ENCODE results near the gene FRZB.

FRZB gene

GRCh38 chr2:182862091-182862490 lies 4.3 kb downstream of the FRZB start:
- H3K4me1 ChIP-seq = peaks cover 0 to 46% (median 16%) of the 10 kb centered on the region in 4 donors
- intact Hi-C loops (cut with DNase I; ENCODE audit: low total_unique reads) = no loop called here
- no peaks in the 10 kb centered on the region for H3K9me3 ChIP-seq
- no peaks in the 10 kb centered on the region for H3K36me3 ChIP-seq
- H3K27me3 ChIP-seq = no peaks in the 10 kb centered on the region
- H3K4me3 ChIP-seq = peak overlapping the region in 1 of 2 donors; percentile 2
- peak overlapping the region; percentile 51 to 85 for H3K27ac ChIP-seq
- TF ChIP-seq CTCF (IDR thresholded peaks at IDR 0.05) = no peak
- DNase-seq = peak in 1 of 2 donors; percentile 78

GRCh38 chr2:182860858-182861257 lies 5.6 kb downstream of the FRZB start:
- Histone ChIP-seq H3K36me3 (no peaks in the 10 kb centered on the region), H3K4me3 (no peak overlapping the region), H3K4me1 (peaks cover 0 to 46% (median 11%) of the 10 kb centered on the region in 4 donors), H3K27me3 (no peaks in the 10 kb centered on the region), H3K9me3 (no peaks in the 10 kb centered on the region), H3K27ac (peak overlapping the region; percentile 51 to 85)
- intact Hi-C loops (cut with DNase I; ENCODE audit: low total_unique reads) = no loop called here
- DNase-seq = no peak
- TF ChIP-seq CTCF (IDR thresholded peaks at IDR 0.05) = no peak

- H3K9me3 ChIP-seq = no peaks in the 10 kb centered on the region
- intact Hi-C loops (cut with DNase I; ENCODE audit: low total_unique reads) = no loop called here
- H3K27ac ChIP-seq = no peak overlapping the region
- DNase-seq = no peak
- H3K4me3 ChIP-seq = no peak overlapping the region
- no peaks in the 10 kb centered on the region for H3K27me3 ChIP-seq
- H3K4me1 ChIP-seq = peaks cover 0 to 50% (median 11%) of the 10 kb centered on the region in 4 donors
- TF ChIP-seq CTCF (IDR thresholded peaks at IDR 0.05) = no peak
- no peaks in the 10 kb centered on the region for H3K36me3 ChIP-seq
Observed at GRCh38 chr2:182858671-182859070, 7.8 kb downstream of the FRZB start.

GRCh38 chr2:182855376-182855775 lies 11.1 kb downstream of the FRZB start:
- peaks cover 0 to 46% (median 0%) of the 10 kb centered on the region in 4 donors for H3K4me1 ChIP-seq
- no peaks in the 10 kb centered on the region for H3K9me3 ChIP-seq
- intact Hi-C loops (cut with DNase I; ENCODE audit: low total_unique reads) = no loop called here
- H3K4me3 ChIP-seq = no peak overlapping the region
- no peaks in the 10 kb centered on the region for H3K36me3 ChIP-seq
- H3K27me3 ChIP-seq = no peaks in the 10 kb centered on the region
- DNase-seq = no peak
- TF ChIP-seq CTCF (IDR thresholded peaks at IDR 0.05) = no peak
- H3K27ac ChIP-seq = no peak overlapping the region

- Histone ChIP-seq H3K4me1 (peaks cover 0 to 43% (median 0%) of the 10 kb centered on the region in 4 donors), H3K36me3 (no peaks in the 10 kb centered on the region), H3K9me3 (no peaks in the 10 kb centered on the region), H3K4me3 (no peak overlapping the region), H3K27me3 (no peaks in the 10 kb centered on the region), H3K27ac (peak overlapping the region; percentile 5 to 51)
- TF ChIP-seq CTCF (IDR thresholded peaks at IDR 0.05) = no peak
- intact Hi-C loops (cut with DNase I; ENCODE audit: low total_unique reads) = no loop called here
- DNase-seq = no peak
Observed at GRCh38 chr2:182854375-182855105, 11.9 kb downstream of the FRZB start.
